Activated CD4-positive, alpha-beta T cell treated with anti-CD3 and anti-CD28 coated beads for 36 hours (primary cell): ENCODE data around the gene RMND1. TPM values are rescaled to one million over a fixed set of nuclear protein-coding genes. Genes with fewer than 3 reads are reported as not detected.
"Not testable (repeated sequence)": the region's sequence is repeated elsewhere in the genome, so short reads cannot be mapped to it uniquely, and the experiment has no call there.

Experiments used
- ATAC-seq: fragments of 200-7000 bp; cut with Tn5 transposase; one replicate; pipeline ENCODE4 v1.10.0; 2021; ENCODE audit warnings: mild to moderate bottlenecking, moderate library complexity
- CTCF ChIA-PET: fragments of 350-600 bp; sonication (Branson Sonifier 250); formaldehyde crosslinking; loops from one replicate; lab custom pipeline; 2021; ENCODE audit warnings: antibody characterized with exemption; lab: Charles Lee
- POLR2A ChIA-PET: fragments of 350-600 bp; sonication (Branson Sonifier 250); formaldehyde crosslinking; loops from one replicate; lab custom pipeline; 2021; ENCODE audit warnings: antibody characterized with exemption, inconsistent platforms; lab: Charles Lee
- DNase-seq: peaks from one replicate; pipeline ENCODE4 v3.0.0-alpha.2; 2020
- H3K27ac Mint-ChIP-seq: one replicate; pipeline ENCODE4 v1.8.0; 2021; ENCODE audit warnings: mixed read lengths
- H3K27me3 Mint-ChIP-seq: one replicate; pipeline ENCODE4 v1.8.0; 2021; ENCODE audit warnings: mixed read lengths
- H3K36me3 Mint-ChIP-seq: one replicate; pipeline ENCODE4 v1.8.0; 2021; ENCODE audit warnings: low read depth, mixed read lengths
- H3K4me1 Mint-ChIP-seq: one replicate; pipeline ENCODE4 v1.8.0; 2021; ENCODE audit warnings: mixed read lengths
- H3K4me3 Mint-ChIP-seq: one replicate; pipeline ENCODE4 v1.8.0; 2021; ENCODE audit warnings: mild to moderate bottlenecking, moderate library complexity, mixed read lengths
- H3K9me3 Mint-ChIP-seq: one replicate; pipeline ENCODE4 v1.8.0; 2021; ENCODE audit warnings: low read depth, mixed read lengths
- intact Hi-C, 2 experiments: fragments of 100-400 bp; cut with DNase I in 1 of 2; cut with micrococcal nuclease in 1 of 2; formaldehyde crosslinking; loops; one replicate each; pipeline versions ENCODE4 v1.14.2 to v1.15.1; 2022 to 2024; cut with DNase I, micrococcal nuclease
- total RNA-seq, 2 experiments: library from RNA; stranded (reverse); gene quantifications; one replicate each; pipeline ENCODE4 v1.2.3, GENCODE V29; 2021

The RMND1 gene
- total RNA-seq, 2 experiments from 2014 or later, result 20.8 to 21.5 TPM

- Mint-ChIP-seq H3K27me3 (no peaks in the 10 kb centered on the region), H3K4me3 (peak overlapping the region; percentile 96), H3K27ac (peak overlapping the region; percentile 85), H3K4me1 (peaks cover 33% of the 10 kb centered on the region), H3K36me3 (peaks cover 8% of the 10 kb centered on the region), H3K9me3 (no peaks in the 10 kb centered on the region)
- no peak for ATAC-seq
- ChIA-PET POLR2A (interaction anchor here (1.0 to 1.8 kb wide), 3 partner anchors 59 to 781 kb away, joined by 3 to 22 read pairs (median 4); no protein-coding TSS in a partner anchor), CTCF (interaction anchor here (0.6 to 1.9 kb wide), 11 partner anchors 10 to 807 kb away, joined by 3 to 10 read pairs (median 3); no protein-coding TSS in a partner anchor)
- intact Hi-C loops, result loop anchor here (5.0 to 10.0 kb wide), 5 partner anchors 731 to 1884 kb away; partner anchors contain the start of genes GINM1 (in 1 of the 2), MTRF1L (in 1 of the 2), NUP43 (in 1 of the 2) and PCMT1 (in 1 of the 2)
- DNase-seq, result no peak
Observed at GRCh38 chr6:151451417-151451949, 443 bp downstream of the RMND1 start.

- not testable (repeated sequence) for H3K9me3 Mint-ChIP-seq, ATAC-seq, DNase-seq, H3K27me3 Mint-ChIP-seq, H3K36me3 Mint-ChIP-seq
- POLR2A ChIA-PET, result interaction anchor here (1.8 kb wide), 1 partner anchor 61 kb away, joined by 22 read pairs; no protein-coding TSS in a partner anchor
- CTCF ChIA-PET, result interaction anchor here (0.6 to 1.9 kb wide), 9 partner anchors 9 to 808 kb away, joined by 3 to 10 read pairs (median 4); no protein-coding TSS in a partner anchor
- Mint-ChIP-seq H3K4me3 (peak overlapping the region; percentile 96), H3K4me1 (peaks cover 33% of the 10 kb centered on the region), H3K27ac (peak overlapping the region; percentile 85)
- intact Hi-C loops, result loop anchor here (5.0 to 10.0 kb wide), 5 partner anchors 731 to 1884 kb away; partner anchors contain the start of genes GINM1 (in 1 of the 2), MTRF1L (in 1 of the 2), NUP43 (in 1 of the 2) and PCMT1 (in 1 of the 2)
Observed at GRCh38 chr6:151450928-151451327, 998 bp downstream of the RMND1 start.

GRCh38 chr6:151448623-151449022, 3.3 kb downstream of the RMND1 start:
- intact Hi-C loops, result no loop called here
- CTCF ChIA-PET, result no interaction called here
- peaks cover 14% of the 10 kb centered on the region for H3K36me3 Mint-ChIP-seq
- POLR2A ChIA-PET, result no interaction called here
- no peak overlapping the region for H3K4me3 Mint-ChIP-seq
- DNase-seq (no peak), ATAC-seq (no peak)
- no peak overlapping the region for H3K27ac Mint-ChIP-seq
- peaks cover 26% of the 10 kb centered on the region for H3K4me1 Mint-ChIP-seq
- no peaks in the 10 kb centered on the region for H3K9me3 Mint-ChIP-seq
- H3K27me3 Mint-ChIP-seq, result no peaks in the 10 kb centered on the region

- POLR2A ChIA-PET, result no interaction called here
- Mint-ChIP-seq H3K4me1 (peaks cover 26% of the 10 kb centered on the region), H3K27ac (no peak overlapping the region), H3K27me3 (no peaks in the 10 kb centered on the region), H3K4me3 (no peak overlapping the region), H3K9me3 (no peaks in the 10 kb centered on the region), H3K36me3 (peaks cover 16% of the 10 kb centered on the region)
- ATAC-seq (no peak), DNase-seq (no peak)
- CTCF ChIA-PET, result interaction anchor here (1.0 kb wide), 1 partner anchor 555 kb away, joined by 3 read pairs; no protein-coding TSS in a partner anchor
- intact Hi-C loops, result no loop called here
Observed at GRCh38 chr6:151447237-151447636, 4.7 kb downstream of the RMND1 start.

- Mint-ChIP-seq H3K4me1 (peaks cover 30% of the 10 kb centered on the region), H3K27me3 (no peaks in the 10 kb centered on the region)
- CTCF ChIA-PET, result no interaction called here
Observed at GRCh38 chr6:151445482-151445881, 6.4 kb downstream of the RMND1 start.

GRCh38 chr6:151443911-151444621, 7.9 kb downstream of the RMND1 start:
- CTCF ChIA-PET, result no interaction called here
- no peaks in the 10 kb centered on the region for H3K27me3 Mint-ChIP-seq

More at GRCh38 chr6:151445482-151445881, 6.4 kb downstream of the RMND1 start:
- POLR2A ChIA-PET, result no interaction called here
- Mint-ChIP-seq H3K9me3 (no peaks in the 10 kb centered on the region), H3K36me3 (peaks cover 13% of the 10 kb centered on the region), H3K27ac (no peak overlapping the region), H3K4me3 (no peak overlapping the region)
- no peak for ATAC-seq
- intact Hi-C loops, result no loop called here
- DNase-seq, result no peak

GRCh38 chr6:151443454-151443853, 8.5 kb downstream of the RMND1 start:
- ChIA-PET POLR2A (no interaction called here), CTCF (no interaction called here)
- peaks cover 10% of the 10 kb centered on the region for H3K36me3 Mint-ChIP-seq
- H3K9me3 Mint-ChIP-seq, result no peaks in the 10 kb centered on the region
- DNase-seq (no peak), ATAC-seq (no peak)
- intact Hi-C loops, result loop anchor here in 1 of 2 experiments (5.0 kb wide), 1 partner anchor 34 kb away; no protein-coding TSS in a partner anchor
- H3K27ac Mint-ChIP-seq, result no peak overlapping the region
- no peak overlapping the region for H3K4me3 Mint-ChIP-seq
- H3K4me1 Mint-ChIP-seq, result peaks cover 28% of the 10 kb centered on the region
- H3K27me3 Mint-ChIP-seq, result no peaks in the 10 kb centered on the region

More at GRCh38 chr6:151443911-151444621, 7.9 kb downstream of the RMND1 start:
- intact Hi-C loops, result loop anchor here in 1 of 2 experiments (5.0 kb wide), 1 partner anchor 33 kb away; no protein-coding TSS in a partner anchor
- Mint-ChIP-seq H3K27ac (no peak overlapping the region), H3K36me3 (peaks cover 10% of the 10 kb centered on the region), H3K4me1 (peaks cover 28% of the 10 kb centered on the region), H3K9me3 (no peaks in the 10 kb centered on the region), H3K4me3 (no peak overlapping the region)
- DNase-seq (no peak), ATAC-seq (no peak)
- POLR2A ChIA-PET, result no interaction called here

GRCh38 chr6:151442371-151442770, 9.6 kb downstream of the RMND1 start:
- ATAC-seq (no peak), DNase-seq (no peak)
- Mint-ChIP-seq H3K9me3 (no peaks in the 10 kb centered on the region), H3K4me3 (no peak overlapping the region), H3K27me3 (no peaks in the 10 kb centered on the region), H3K36me3 (peaks cover 10% of the 10 kb centered on the region), H3K4me1 (peaks cover 28% of the 10 kb centered on the region), H3K27ac (no peak overlapping the region)
- intact Hi-C loops, result loop anchor here in 1 of 2 experiments (5.0 kb wide), 1 partner anchor 35 kb away; no protein-coding TSS in a partner anchor
- CTCF ChIA-PET, result interaction anchor here (0.6 to 2.2 kb wide), 5 partner anchors 10 to 52 kb away, joined by 3 to 10 read pairs (median 3); partner anchors contain the start of gene RMND1
- POLR2A ChIA-PET, result no interaction called here

- H3K4me1 Mint-ChIP-seq, result peaks cover 25% of the 10 kb centered on the region
- ChIA-PET POLR2A (interaction anchor here (0.6 kb wide), 1 partner anchor 72 kb away, joined by 3 read pairs; no protein-coding TSS in a partner anchor), CTCF (interaction anchor here (0.6 to 2.2 kb wide), 9 partner anchors 10 to 804 kb away, joined by 3 to 10 read pairs (median 3); partner anchors contain the start of gene RMND1)
- H3K4me3 Mint-ChIP-seq, result no peak overlapping the region
- DNase-seq (no peak), ATAC-seq (no peak)
- H3K27me3 Mint-ChIP-seq, result no peaks in the 10 kb centered on the region
- intact Hi-C loops, result loop anchor here (2.0 to 5.0 kb wide), 2 partner anchors 33 to 36 kb away; no protein-coding TSS in a partner anchor
- H3K36me3 Mint-ChIP-seq, result peaks cover 14% of the 10 kb centered on the region
- no peak overlapping the region for H3K27ac Mint-ChIP-seq
- H3K9me3 Mint-ChIP-seq, result no peaks in the 10 kb centered on the region
Observed at GRCh38 chr6:151441390-151442166, 10.3 kb downstream of the RMND1 start.

- peaks cover 26% of the 10 kb centered on the region for H3K4me1 Mint-ChIP-seq
- ChIA-PET POLR2A (interaction anchor here (0.6 kb wide), 1 partner anchor 72 kb away, joined by 3 read pairs; no protein-coding TSS in a partner anchor), CTCF (interaction anchor here (0.6 to 2.2 kb wide), 6 partner anchors 11 to 805 kb away, joined by 3 to 10 read pairs (median 4); partner anchors contain the start of gene RMND1)
- no peak for DNase-seq
- no peaks in the 10 kb centered on the region for H3K27me3 Mint-ChIP-seq
- intact Hi-C loops, result loop anchor here (2.0 to 5.0 kb wide), 2 partner anchors 34 to 36 kb away; no protein-coding TSS in a partner anchor
- H3K4me3 Mint-ChIP-seq, result no peak overlapping the region
- no peaks in the 10 kb centered on the region for H3K9me3 Mint-ChIP-seq
- no peak for ATAC-seq
- peak overlapping the region; percentile 12 for H3K27ac Mint-ChIP-seq
- peaks cover 14% of the 10 kb centered on the region for H3K36me3 Mint-ChIP-seq
Observed at GRCh38 chr6:151440930-151441329, 11.0 kb downstream of the RMND1 start.
